ELR (cell line): Measurements from ENCODE around the gene MZT1.

Experiments
- DNase-seq: peaks from one replicate; pipeline ENCODE4 v3.0.0-alpha.2; 2015; ENCODE audit warnings: low read depth

MZT1 gene, protein sequence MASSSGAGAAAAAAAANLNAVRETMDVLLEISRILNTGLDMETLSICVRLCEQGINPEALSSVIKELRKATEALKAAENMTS

GRCh38 chr13:72727417-72728289 is at the start of gene MZT1, which contains the start of gene BORA:
Gene MZT1 (minus strand): TSS chr13:72727629. CDS start chr13:72727602, 27 bp downstream.
Gene BORA (plus strand): TSS chr13:72727923. CDS start chr13:72728941, 1,018 bp downstream.
- DNase-seq: peak; percentile 98

DNA sequence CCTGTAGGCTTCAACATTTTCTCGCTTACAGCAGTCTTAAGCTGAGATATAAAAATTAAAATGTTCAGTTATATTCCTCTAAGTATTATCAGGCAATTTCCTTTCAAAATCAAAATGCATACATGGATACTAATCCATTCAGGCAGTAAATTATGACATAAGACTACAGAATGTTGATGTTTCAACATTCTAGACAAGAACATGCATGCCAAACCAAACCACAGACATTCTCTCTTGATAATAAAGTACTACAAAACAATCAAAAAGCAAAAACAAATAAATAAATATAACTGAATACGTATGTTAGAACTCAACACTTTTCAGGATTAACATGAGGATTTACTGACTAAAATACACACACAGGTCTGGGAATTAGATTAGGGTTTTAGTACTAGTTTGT is 46.6 kb upstream of the MZT1 start:
- no peak for DNase-seq

GRCh38 chr13:72763411-72763810 is 36.0 kb upstream of the MZT1 start:
- DNase-seq: no peak

DNA sequence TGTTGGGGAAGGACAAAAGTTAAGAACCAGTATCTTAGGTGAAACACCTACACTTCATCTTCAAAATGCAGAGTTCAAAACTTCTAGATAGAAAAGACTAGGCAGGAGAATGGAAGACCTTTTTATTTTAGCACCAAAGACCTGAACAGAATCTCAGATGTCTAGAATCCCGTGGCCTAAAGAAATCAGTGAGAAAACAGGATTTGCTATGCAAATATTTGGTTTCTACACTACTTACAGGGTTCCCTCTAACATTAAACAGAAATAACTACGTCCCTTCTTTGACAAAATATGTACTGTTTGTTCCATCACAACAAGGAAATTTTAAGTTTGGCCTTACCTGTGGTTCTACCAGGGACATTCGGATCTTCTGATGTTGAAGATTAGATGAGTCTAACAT is 32.8 kb upstream of the MZT1 start:
- no peak for DNase-seq

- DNase-seq: peak; percentile 38
These were observed 30.5 kb upstream of the MZT1 start for GRCh38 chr13:72757792-72758535.

DNA sequence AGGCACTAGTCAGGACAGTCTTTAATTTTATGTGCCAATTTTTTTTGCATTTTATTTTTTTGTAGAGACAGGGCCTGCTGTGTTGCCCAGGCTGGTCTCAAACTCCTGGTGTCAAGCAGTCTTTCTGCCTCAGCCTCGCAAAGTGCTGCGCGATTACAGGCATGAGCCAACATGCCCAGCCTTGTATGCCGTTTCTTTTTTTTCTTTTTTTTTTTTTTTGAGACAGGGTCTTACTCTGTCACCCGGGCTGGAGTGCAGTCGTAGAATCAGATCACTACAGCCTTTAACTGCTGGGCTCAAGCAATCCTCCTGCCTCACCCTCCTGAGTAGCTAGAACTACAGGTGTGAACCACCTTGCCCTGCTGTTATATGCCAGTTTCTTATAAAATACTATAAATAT is 26.7 kb upstream of the MZT1 start:
- DNase-seq: no peak

DNA sequence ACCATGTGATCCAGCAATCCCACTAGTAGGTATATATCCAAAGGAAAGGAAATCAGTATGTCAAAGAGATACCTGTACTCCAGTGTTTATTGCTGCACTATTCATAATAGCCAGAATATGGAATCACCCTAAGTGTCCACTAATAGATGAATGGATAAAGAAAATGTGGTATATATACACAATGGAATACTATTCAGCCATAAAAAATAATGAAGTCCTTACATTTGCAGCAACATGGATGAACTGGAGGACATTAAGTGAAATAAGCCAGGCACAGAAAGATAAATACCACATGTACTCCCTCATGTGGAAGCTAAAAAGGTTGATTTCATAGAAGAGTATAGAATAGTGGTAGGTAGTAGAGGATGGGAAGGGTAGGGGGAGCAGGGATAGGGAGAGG is 23.8 kb upstream of the MZT1 start:
- DNase-seq: no peak

DNA sequence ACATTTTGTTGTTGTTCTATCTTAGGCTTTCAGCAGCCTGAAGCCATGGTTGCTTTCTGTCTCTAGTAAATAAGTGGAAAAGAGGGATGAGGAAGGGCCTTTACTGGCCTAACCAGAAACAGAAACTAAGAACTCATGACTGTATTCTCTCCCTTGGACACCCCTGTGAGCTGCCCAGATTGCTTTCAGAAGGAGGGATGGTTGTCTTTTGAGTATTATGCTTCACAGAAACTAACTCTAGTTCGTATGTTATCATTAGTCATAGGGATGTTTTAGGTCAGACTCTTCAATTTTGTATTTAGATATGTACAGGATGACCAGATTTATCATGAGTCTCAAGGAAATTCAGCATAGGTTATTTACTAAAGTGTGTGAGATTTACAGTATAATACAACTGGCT is 17.8 kb upstream of the MZT1 start:
- no peak for DNase-seq

GRCh38 chr13:72740015-72740414 is 12.6 kb upstream of the MZT1 start:
- no peak for DNase-seq

DNA sequence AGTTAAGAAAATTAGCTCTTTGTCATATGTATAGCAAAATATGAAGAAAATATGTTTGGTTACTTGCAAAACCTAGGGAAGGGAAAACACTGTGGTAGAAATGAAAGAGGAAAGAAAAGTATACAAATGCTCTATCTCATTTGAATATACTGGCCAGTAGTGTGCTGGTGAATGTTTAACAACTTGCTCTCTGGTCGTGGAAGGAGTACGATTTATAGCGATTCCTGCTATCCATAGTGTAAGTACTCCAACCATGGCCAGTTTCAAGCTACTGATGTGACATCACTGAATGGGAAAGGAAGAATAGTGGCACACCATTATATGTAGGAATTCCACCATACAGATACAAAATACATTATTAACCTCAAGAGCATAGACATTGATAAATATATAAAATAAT is 9.6 kb upstream of the MZT1 start:
- DNase-seq: no peak

GRCh38 chr13:72728290-72728605 is 819 bp upstream of the MZT1 start:
- peak; percentile 3 for DNase-seq

DNA sequence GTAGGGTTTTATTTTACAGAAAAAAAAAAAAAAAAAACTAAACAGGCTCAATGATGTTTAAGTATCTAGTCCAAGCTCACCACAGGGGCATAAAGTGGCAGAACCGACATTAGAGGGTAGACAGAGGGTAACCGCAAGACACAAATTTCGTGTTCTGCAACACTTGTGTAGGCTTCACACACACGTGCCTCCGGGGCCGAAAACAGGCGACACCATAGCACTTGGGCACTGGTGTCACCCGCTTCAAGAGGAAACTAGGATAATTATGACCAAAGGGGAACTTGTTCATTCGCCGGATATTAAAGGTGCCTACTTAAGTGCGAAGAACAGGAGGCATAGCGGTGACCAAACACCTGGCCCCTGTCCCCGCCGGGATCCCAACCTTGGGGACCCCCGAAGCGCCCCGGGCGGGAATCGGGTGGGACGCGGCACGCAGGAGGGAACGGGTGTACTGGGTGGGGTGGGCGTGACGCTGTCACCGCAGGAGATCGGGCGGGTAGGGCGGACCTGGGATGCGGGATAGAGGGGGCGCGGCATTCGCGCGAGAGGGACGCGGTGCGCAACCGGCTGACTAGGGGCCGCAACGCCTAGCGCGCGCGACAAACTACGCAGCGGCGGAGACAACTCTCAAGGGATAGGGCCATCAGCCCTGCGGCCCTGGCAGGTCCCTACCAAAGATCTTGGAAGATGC is 558 bp downstream of the MZT1 start:
- DNase-seq: peak; percentile 62

GRCh38 chr13:72726185-72726584 is 1.2 kb downstream of the MZT1 start:
- DNase-seq: peak; percentile 1

DNA sequence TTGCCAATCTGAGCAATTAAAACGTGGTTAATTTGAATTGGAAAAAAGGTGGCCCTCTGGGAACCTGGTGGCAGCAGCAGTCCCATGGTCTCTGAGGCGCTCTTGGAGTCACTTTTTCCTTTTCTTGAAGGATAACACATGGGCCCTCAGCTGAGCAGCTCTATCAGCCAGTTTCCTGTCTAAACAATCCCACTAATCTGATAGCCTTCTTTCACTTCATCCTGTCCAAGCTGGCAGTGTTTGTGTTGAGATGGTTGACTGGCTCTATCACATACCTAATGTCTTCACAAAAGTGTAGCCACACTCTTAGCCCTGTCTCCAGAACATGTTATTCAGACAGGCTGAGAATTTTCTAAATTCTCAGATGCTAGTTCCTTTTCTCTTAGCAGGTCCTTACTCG is 10.7 kb downstream of the MZT1 start:
- DNase-seq: no peak

- no peak for DNase-seq
These were observed 26.9 kb downstream of the MZT1 start for GRCh38 chr13:72700509-72700908.

DNA sequence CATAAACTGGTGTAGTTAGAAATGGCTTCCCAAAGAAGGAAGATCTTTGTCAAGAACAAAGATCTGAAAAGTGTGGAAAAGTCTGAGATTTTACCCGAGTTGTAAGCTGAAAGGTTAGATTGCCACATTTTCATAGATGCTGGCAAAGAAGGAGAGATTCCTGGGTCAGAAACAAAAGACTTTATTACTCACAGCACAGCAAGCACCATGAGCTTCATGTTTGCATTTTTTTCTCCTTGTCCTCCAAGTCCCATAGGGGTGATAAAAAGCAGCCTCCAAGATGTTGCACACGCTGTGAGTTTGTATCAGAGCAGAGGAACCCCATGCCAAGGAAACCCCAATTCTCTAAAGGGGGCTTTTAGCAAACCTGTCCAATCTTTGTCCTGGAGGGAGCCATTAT is 29.3 kb downstream of the MZT1 start:
- no peak for DNase-seq

DNA sequence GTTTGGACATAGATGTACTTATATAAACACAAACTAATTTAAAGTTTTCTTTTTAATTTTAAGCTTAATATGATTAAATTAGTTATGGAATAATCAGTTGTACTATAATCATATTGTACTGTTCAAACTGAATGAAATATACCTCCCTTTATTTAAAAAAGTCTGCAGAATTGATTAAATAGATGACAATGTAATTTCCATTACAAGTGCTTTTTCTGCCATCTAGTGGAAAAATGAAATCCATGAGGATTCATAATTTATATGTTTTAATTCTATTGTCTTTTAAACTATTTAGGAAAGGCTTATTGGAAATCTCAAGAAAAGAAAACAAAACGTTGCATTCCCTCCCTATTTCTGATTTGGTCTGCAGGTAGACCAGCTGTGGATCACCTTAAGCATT is 30.9 kb downstream of the MZT1 start:
- peak; percentile 59 for DNase-seq

- no peak for DNase-seq
These were observed 33.1 kb downstream of the MZT1 start for GRCh38 chr13:72694314-72694713.

DNA sequence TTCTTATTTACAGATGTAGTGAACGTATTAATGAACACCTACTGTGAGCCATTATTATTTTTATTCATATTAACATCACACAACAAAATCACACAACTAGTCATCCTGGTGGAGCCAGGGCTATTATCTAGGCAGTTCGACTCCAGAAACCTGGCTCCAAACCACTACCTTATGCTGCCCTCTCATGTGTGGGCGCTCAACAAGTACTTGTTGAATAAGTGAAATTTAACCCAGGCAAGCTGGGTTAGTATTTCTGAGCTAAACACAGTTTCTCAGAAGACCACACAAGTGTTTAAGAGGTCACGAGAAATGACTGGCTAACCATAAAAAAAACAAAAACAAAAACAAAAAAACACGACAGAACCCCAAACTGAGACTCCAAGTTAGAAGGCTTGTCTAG is 33.6 kb downstream of the MZT1 start:
- no peak for DNase-seq

DNA sequence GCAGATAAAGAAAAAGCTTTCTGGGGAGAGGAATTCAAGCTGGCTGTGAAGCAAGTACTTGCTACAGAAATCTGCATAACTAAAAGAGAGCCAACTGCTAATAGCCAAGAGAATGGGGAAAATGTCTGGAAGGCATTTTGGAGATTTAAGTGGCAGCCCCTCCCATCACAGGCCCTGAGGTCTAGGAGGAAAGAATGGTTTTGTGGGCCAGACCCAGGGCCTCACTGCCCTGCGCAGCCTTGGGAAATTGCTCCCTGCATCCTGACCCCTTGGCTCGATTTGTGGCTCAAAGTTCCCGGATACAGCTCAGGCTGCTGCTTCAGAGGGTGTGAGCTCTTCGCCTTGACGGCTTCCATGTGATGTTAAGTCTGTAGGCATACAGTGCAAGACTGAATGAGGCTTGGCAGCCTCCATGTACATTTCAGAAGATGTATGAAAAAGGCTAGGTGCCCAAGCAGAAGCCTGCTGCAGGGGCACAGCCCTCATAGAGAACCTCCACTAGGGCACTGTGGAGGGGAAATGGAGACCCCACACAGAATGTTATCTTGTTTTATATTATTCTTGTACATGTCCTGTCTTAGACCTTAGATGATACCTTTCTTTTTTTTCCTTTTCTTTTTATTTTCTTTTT is 34.4 kb downstream of the MZT1 start:
- no peak for DNase-seq

DNA sequence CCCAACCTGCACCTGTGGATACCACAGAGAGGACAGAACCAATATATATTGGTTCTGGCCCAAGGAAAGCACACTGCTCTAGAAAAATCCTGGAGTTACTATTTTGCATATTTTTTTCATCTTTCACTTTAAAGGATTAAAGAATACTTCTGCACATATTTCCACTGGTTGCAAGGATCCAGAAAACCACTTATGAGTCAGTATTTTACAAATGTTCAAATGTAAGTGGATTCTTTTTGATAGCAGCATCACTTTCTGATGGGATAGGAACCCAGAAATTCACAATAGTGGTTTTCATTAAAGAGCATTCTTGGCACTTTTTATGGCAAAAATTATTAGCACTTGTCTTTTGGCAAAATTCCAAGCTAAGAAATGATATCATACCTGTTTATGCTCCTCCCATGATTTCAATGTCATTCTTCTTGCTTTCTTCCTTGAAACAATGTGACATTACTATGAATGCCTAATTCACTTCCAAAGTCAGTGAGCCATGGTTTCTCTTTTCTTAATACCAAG is 38.2 kb downstream of the MZT1 start:
- no peak for DNase-seq

- no peak for DNase-seq
These were observed 40.7 kb downstream of the MZT1 start for GRCh38 chr13:72686766-72687165.
